K562 (cell line): ENCODE data around the gene REEP2. TPM values are rescaled to one million over a fixed set of nuclear protein-coding genes. Genes with fewer than 3 reads are reported as not detected.

Experiments
- CBX5 ChIP-seq: IDR thresholded peaks from 2 replicates; pipeline ENCODE4 v1.6.1; 2014; ENCODE audit warnings: low read depth, borderline replicate concordance
- DPF2 ChIP-seq: fragments of 450-650 bp; IDR thresholded peaks from 2 replicates; pipeline ENCODE4 v1.6.1; 2016
- ERF ChIP-seq: fragments of 450-650 bp; formaldehyde crosslinking; IDR thresholded peaks from 2 replicates; pipeline ENCODE4 v1.4.0; 2020; ENCODE audit warnings: mild to moderate bottlenecking, mixed read lengths
- EWSR1 ChIP-seq: fragments of 450-650 bp; IDR thresholded peaks from 2 replicates; pipeline ENCODE4 v1.6.1; 2018; ENCODE audit warnings: borderline replicate concordance, mild to moderate bottlenecking, low read depth, moderate library complexity; ENCODE audit not compliant: partially characterized antibody
- HES1 ChIP-seq: fragments of 450-650 bp; IDR thresholded peaks from 2 replicates; pipeline ENCODE4 v1.6.1; 2016; ENCODE audit warnings: low read depth, mild to moderate bottlenecking, moderate library complexity
- IRF1 ChIP-seq: sonication (generic); formaldehyde crosslinking; IDR thresholded peaks from 2 replicates; pipeline ENCODE4 v1.8.0; 2022; ENCODE audit warnings: missing genetic modification reagents, mild to moderate bottlenecking, borderline replicate concordance
- IRF2 ChIP-seq: sonication (generic); formaldehyde crosslinking; IDR thresholded peaks from 2 replicates; pipeline ENCODE4 v1.8.1; 2022; ENCODE audit warnings: mild to moderate bottlenecking, missing genetic modification reagents
- NFE2 ChIP-seq: IDR thresholded peaks from 2 replicates; pipeline ENCODE4 v1.6.1; 2014; ENCODE audit warnings: antibody characterized with exemption, low read depth
- PATZ1 ChIP-seq: fragments of 250-450 bp; sonication (Bioruptor Pico); IDR thresholded peaks from 2 replicates; pipeline ENCODE4 v1.5.0; 2020; ENCODE audit warnings: mild to moderate bottlenecking, borderline replicate concordance
- RAD21 ChIP-seq, 2 experiments: fragments of 250-450 bp in 1 of 2; fragments of 450-650 bp in 1 of 2; sonication (Bioruptor Pico) in 1 of 2; formaldehyde crosslinking in 1 of 2; IDR thresholded peaks in 1 of 2; conservative IDR thresholded peaks in 1 of 2; 2 replicates each; pipeline versions ENCODE4 v1.4.0 to v1.8.0; 2020 to 2022; ENCODE audit warnings: mild to moderate bottlenecking in 2 of 2, moderate library complexity in 1 of 2
- RB1 ChIP-seq: fragments of 450-650 bp; IDR thresholded peaks from 2 replicates; pipeline ENCODE4 v1.6.1; 2017; ENCODE audit warnings: low read depth, mild to moderate bottlenecking
- RFX5 ChIP-seq: IDR thresholded peaks from 2 replicates; pipeline ENCODE4 v1.6.1; 2011; ENCODE audit warnings: low read depth, mild to moderate bottlenecking, improper control_type of control experiment, low read length
- SNIP1 ChIP-seq: fragments of 450-650 bp; IDR thresholded peaks from 2 replicates; pipeline ENCODE4 v1.7.1; 2017; ENCODE audit warnings: low read depth, mild to moderate bottlenecking
- TCF15 ChIP-seq: fragments of 250-450 bp; sonication (Bioruptor Pico); IDR thresholded peaks from 2 replicates; pipeline ENCODE4 v1.8.0; 2022; ENCODE audit warnings: moderate library complexity, mild to moderate bottlenecking, inconsistent platforms
- ZMIZ1 ChIP-seq, 2 experiments: fragments of 150-350 bp in 1 of 2; IDR thresholded peaks; 2 replicates each; pipeline ENCODE4 v1.6.1; 2012 to 2016; ENCODE audit warnings: low read depth in 2 of 2, low read length in 2 of 2, mild to moderate bottlenecking in 1 of 2, moderate library complexity in 1 of 2
- ZNF232 ChIP-seq: sonication (generic); formaldehyde crosslinking; IDR thresholded peaks from 2 replicates; pipeline ENCODE4 v1.8.0; 2022; ENCODE audit warnings: mild to moderate bottlenecking, missing genetic modification reagents
- ZNF253 ChIP-seq: fragments of 250-450 bp; sonication (Bioruptor Pico); conservative IDR thresholded peaks from 2 replicates; pipeline ENCODE4 v1.6.1; 2021; ENCODE audit warnings: mild to moderate bottlenecking
- ZNF398 ChIP-seq: fragments of 250-450 bp; sonication (Bioruptor Pico); IDR thresholded peaks from 2 replicates; pipeline ENCODE4 v1.8.0; 2021; ENCODE audit warnings: moderate library complexity, mild to moderate bottlenecking, inconsistent platforms
- ZNF696 ChIP-seq: fragments of 250-450 bp; sonication (Bioruptor Pico); conservative IDR thresholded peaks from 2 replicates; pipeline ENCODE4 v1.4.0; 2020; ENCODE audit warnings: mild to moderate bottlenecking, moderate library complexity
- polyA plus RNA-seq, 8 experiments: library from polyadenylated mRNA; depleted of rRNA in 4 of 8; stranded (reverse) in 5 of 8; unstranded in 3 of 8; fragments of >200 nt; fragmentation: Nextera tagmentation in 2 of 8; fragmentation: Illumina TruSeq in 1 of 8; extraction: Ambion mirVana in 2 of 8; extraction: Trizol in 1 of 8; gene quantifications; 2 replicates each; pipeline versions ENCODE4 v1.2.1 to v1.2.3, GENCODE V29; 2011 to 2014; ENCODE audit warnings: inconsistent platforms in 1 of 8, missing spikeins in 1 of 8
- total RNA-seq, 7 experiments: library from RNA; depleted of rRNA in 6 of 7; stranded (reverse); fragments of >200 nt in 6 of 7; fragmentation: Illumina TruSeq in 2 of 7; extraction: Trizol in 2 of 7; gene quantifications; 2 replicates each; pipeline versions ENCODE4 v1.2.1 to v1.2.3, GENCODE V29; 2011 to 2021; ENCODE audit warnings: low replicate concordance in 1 of 7

Gene REEP2
- total and polyA plus RNA-seq, 9 of the 15 experiments (the other 6 are each of a cell fraction or from before 2014, with no cell fraction given) = 0.03 to 1.1 (median 0.12) TPM; not detected in 1

- TF ChIP-seq ZNF696 (CRISPR knock-in tag) = no peak
- TF ChIP-seq RFX5 = no peak
- TF ChIP-seq SNIP1 = no peak
- TF ChIP-seq IRF2 (CRISPR knock-in tag) = no peak
- no peak for TF ChIP-seq CBX5
- TF ChIP-seq NFE2 = no peak
- no peak for TF ChIP-seq HES1
- no peak for TF ChIP-seq ZNF232 (CRISPR knock-in tag)
- TF ChIP-seq ERF (CRISPR knock-in tag) = 0 out of 2 replicates have a peak, but pooled peaks have one; percentile 22
- TF ChIP-seq EWSR1 = no peak
- no peak for TF ChIP-seq DPF2
- no peak for TF ChIP-seq ZNF253 (CRISPR knock-in tag)
- TF ChIP-seq PATZ1 = no peak
- TF ChIP-seq ZMIZ1 (IDR thresholded peaks at IDR 0.05; ENCODE audit: low read depth in 2 of 2, low read length in 2 of 2) = no peak
- TF ChIP-seq RAD21 (CRISPR knock-in tag; conservative IDR thresholded peaks at IDR 0.05 in 1 of 2, IDR thresholded peaks at IDR 0.05 in 1 of 2) = peak; percentile 25 to 57; a peak in 3 of 4 replicates
- 0 out of 2 replicates have a peak, but pooled peaks have one; percentile 8 for TF ChIP-seq RB1
- no peak for TF ChIP-seq ZNF398 (CRISPR knock-in tag)
- TF ChIP-seq IRF1 = no peak
- TF ChIP-seq TCF15 (CRISPR knock-in tag) = no peak
Observed at GRCh38 chr5:138463419-138464007, 24.7 kb downstream of the REEP2 start (continued).
